Activated effector memory CD4-positive, alpha-beta T cell treated with Interleukin-2 at 50 U/mL for 16 hours (primary cell): Measurements from ENCODE around the gene LRMDA.

Source experiments
- DNase-seq: peaks from one replicate; pipeline ENCODE4 v3.0.0-alpha.2; 2020

Gene LRMDA

GRCh38 chr10:76017733-76018433 lies 586.5 kb downstream of the LRMDA start:
- no peak for DNase-seq

GRCh38 chr10:76020630-76021029 lies 589.2 kb downstream of the LRMDA start:
- no peak for DNase-seq

- no peak for DNase-seq
Observed at GRCh38 chr10:76021398-76021797, 590.0 kb downstream of the LRMDA start.

GRCh38 chr10:76022366-76022765 lies 590.9 kb downstream of the LRMDA start:
- no peak for DNase-seq

GRCh38 chr10:76023007-76023406 lies 591.6 kb downstream of the LRMDA start:
- no peak for DNase-seq

GRCh38 chr10:76024460-76025123 lies 593.2 kb downstream of the LRMDA start:
- DNase-seq, result no peak

GRCh38 chr10:76025124-76025477 lies 593.7 kb downstream of the LRMDA start:
- no peak for DNase-seq

GRCh38 chr10:76026176-76026771 lies 594.9 kb downstream of the LRMDA start:
- no peak for DNase-seq

GRCh38 chr10:76026905-76027304 lies 595.5 kb downstream of the LRMDA start:
- DNase-seq, result no peak

GRCh38 chr10:76029782-76030181 lies 598.4 kb downstream of the LRMDA start:
- no peak for DNase-seq

- DNase-seq, result no peak
Observed at GRCh38 chr10:76031099-76031498, 599.7 kb downstream of the LRMDA start.

- no peak for DNase-seq
Observed at GRCh38 chr10:76031769-76032699, 600.6 kb downstream of the LRMDA start.

GRCh38 chr10:76032700-76033039 lies 601.2 kb downstream of the LRMDA start:
- no peak for DNase-seq

- no peak for DNase-seq
Observed at GRCh38 chr10:76033457-76034196, 602.2 kb downstream of the LRMDA start.

- DNase-seq, result no peak
Observed at GRCh38 chr10:76034353-76035205, 603.2 kb downstream of the LRMDA start.

- no peak for DNase-seq
Observed at GRCh38 chr10:76035206-76036110, 604.0 kb downstream of the LRMDA start.

GRCh38 chr10:76036111-76036940 lies 604.9 kb downstream of the LRMDA start:
- peak; percentile 2 for DNase-seq

GRCh38 chr10:76036962-76037361 lies 605.5 kb downstream of the LRMDA start:
- no peak for DNase-seq

- no peak for DNase-seq
Observed at GRCh38 chr10:76037531-76038155, 606.2 kb downstream of the LRMDA start.
